GM19324 (cell line): ENCODE results near the gene MAGIX.
"Not testable (repeated sequence)": the region's sequence is repeated elsewhere in the genome, so short reads cannot be mapped to it uniquely, and the experiment has no call there.

ENCODE experiments used
- ATAC-seq: cut with Tn5 transposase; IDR thresholded peaks from one replicate; pipeline ENCODE4 v1.9.1; 2021; ENCODE audit warnings: mild to moderate bottlenecking, moderate library complexity; ENCODE audit not compliant: unreplicated experiment, low FRiP score

The MAGIX gene

GRCh38 chrX:49162620-49163019, at the start of gene MAGIX:
Gene MAGIX, plus strand, starts transcription at chrX:49162758. Its CDS starts 132 bp downstream, at chrX:49162890.
- no peak for ATAC-seq

- ATAC-seq, result no peak
These were observed 46.5 kb upstream of the MAGIX start for GRCh38 chrX:49116076-49116475.

DNA sequence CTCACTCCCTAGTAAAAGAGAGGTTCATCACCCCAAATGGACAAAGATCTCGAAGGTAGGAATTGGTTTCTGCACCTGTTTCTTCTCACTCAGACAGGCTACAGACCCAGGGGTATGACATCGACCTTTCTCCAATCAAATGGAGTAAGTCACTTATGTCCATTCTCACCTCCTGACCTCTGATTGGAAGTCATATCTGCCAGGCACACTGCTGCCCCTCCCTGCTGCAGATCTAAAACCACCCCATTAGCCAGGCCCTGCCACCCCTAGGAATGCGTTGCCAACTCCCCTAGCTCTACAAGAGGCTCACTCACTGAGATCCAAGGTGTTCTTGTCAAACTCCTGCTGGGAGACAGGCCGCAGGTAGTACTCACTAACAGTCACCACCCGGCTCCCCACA, 45.8 kb upstream of the MAGIX start:
- no peak for ATAC-seq

GRCh38 chrX:49117581-49117980, 45.0 kb upstream of the MAGIX start:
- no peak for ATAC-seq

DNA sequence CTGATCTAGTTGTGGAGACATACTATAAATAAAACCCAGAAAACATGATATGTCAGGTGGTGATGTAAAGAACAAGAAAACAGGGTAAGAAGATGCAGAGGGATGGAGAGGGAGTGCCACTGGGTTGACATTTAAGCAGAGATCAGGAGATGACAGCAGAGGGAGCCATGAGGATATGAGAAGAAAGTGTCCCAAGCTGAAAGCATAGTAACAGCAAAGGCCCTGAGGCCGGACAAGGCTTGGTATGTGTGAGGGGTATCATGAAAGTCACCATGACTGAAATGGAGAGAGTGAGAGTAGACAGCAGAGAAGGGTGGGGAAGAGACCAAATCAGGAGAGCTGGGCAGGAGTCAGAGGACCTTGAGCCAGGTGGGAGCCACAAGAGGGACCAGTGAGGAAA, 42.5 kb upstream of the MAGIX start:
- no peak for ATAC-seq

DNA sequence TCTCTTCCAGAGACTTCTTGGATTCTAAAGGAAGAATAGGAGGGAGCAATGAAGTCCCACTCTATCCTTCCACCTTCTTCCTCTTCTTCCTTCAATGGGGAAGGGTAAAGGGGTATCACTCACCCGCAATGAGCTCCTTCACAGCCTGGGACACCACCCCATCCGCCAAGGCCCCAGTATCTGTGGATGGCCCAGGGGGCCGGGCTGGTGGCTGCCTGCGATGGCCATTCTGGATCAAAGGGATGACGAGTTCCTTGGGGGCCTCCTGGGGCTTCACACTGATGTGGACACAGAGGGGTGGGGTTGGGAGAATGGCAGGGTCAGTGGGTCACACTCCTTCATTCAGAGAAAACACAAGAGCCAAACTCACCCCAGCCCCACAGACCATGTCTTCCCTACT, 40.1 kb upstream of the MAGIX start:
- no peak for ATAC-seq

DNA sequence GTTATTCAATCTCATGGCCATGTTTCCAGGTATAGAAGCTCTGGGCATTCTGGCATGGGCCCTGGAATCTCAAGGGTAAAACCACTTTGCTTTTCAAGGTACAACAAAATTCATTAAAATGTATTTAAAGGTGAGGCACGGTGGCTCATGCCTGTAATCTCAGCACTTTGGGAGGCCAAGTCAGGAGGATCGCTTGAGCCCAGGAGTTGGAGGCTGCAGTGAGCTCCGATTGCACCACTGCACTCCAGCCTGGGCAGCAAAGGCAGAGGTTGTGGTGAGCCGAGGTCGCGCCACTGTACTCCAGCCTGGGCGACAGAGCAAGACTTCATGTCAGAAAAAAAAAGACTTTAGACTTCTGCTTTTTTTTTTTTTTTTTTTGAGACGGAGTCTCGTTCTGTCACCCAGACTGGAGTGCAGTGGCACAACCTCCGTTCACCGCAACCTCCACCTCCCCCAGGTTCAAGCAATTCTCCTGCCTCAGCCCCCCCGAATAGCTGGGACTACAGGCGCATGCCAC, 34.8 kb upstream of the MAGIX start:
- not testable (repeated sequence) for ATAC-seq

- ATAC-seq, result no peak
These were observed 33.1 kb upstream of the MAGIX start for GRCh38 chrX:49129427-49129826.

DNA sequence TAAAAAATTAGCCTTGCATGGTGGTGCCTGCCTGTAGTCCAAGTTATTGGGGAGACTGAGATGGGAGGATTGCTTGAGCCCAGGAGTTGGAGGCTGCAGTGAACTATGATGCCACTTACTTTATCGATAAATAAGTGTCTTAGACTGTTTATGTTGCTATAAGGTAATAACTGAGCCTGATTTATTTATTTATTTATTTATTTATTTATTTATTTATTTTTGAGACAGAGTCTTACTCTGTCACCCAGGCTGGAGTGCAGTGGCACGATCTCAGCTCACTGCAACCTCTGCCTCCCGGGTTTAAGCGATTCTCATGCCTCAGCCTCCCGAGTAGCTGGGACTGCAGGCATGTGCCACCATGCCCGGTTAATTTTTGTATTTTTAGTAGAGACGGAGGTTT, 30.3 kb upstream of the MAGIX start:
- not testable (repeated sequence) for ATAC-seq

GRCh38 chrX:49133759-49134158, 28.8 kb upstream of the MAGIX start:
- no peak for ATAC-seq

DNA sequence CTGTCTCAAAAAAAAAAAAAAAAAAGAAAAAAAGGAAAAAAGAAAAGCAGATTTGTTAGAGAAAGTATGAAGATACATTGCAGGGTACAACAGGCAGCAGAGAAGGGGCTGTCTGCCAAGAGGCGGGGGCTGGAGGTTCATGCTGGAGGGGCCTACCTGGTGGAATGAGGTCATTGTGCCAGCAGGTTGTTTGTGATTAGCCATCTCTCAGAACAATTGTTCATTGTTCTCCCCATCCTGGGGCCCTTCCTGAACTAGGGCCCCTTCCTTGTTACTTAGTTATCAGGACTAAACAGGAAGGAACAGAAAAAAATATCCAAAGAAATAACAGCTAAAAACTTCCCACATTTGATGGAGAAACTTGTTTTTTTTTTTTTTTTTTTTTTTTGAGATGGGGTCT, 25.1 kb upstream of the MAGIX start:
- ATAC-seq, result no peak

- ATAC-seq, result no peak
These were observed 22.8 kb upstream of the MAGIX start for GRCh38 chrX:49139713-49140112.

DNA sequence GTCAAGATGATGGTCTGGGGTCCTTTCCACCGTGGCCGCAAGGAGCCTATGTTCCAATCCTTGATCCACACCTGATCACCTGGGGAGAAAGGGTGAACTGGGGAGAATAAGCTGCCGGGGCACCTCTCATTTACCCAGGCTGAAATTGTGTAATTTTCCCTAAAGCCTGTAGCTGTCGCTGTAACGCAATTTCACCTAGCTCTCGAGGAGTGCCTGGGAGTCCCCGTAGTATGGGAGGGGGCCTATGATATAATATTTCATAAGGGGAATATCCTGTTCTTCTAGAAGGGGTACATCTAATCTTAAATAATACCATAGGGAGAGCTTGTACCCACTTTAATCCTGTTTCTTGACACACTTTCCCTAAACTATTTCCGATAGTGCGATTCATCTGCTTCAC, 20.3 kb upstream of the MAGIX start:
- ATAC-seq, result not testable (repeated sequence)

- ATAC-seq, result not testable (repeated sequence)
These were observed 19.4 kb upstream of the MAGIX start for GRCh38 chrX:49143154-49143553.

DNA sequence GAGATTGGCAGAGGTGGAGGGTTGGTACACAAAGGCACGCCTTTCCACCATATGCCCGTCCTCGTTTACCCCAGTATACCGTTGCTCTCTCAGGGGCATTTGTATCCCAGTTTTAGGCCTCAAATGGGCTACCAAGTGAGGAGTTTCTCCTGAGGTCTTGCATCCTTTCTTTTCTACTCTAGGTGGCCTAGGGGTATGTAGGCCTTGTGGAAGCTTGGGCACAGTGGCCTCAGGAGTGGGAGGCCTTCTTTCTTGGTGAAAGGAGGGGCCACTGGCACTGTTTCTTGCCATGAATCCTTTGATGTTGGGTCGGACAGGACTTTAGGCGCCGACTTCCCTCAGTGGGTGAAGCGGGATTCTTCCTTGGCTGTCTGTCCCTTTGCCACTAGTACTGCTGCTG, 15.3 kb upstream of the MAGIX start:
- ATAC-seq, result no peak

- no peak for ATAC-seq
These were observed 14.6 kb upstream of the MAGIX start for GRCh38 chrX:49147936-49148335.

- ATAC-seq, result not testable (repeated sequence)
These were observed 14.0 kb upstream of the MAGIX start for GRCh38 chrX:49148390-49149100.

GRCh38 chrX:49149291-49149690, 13.3 kb upstream of the MAGIX start:
- ATAC-seq, result not testable (repeated sequence)

- no peak for ATAC-seq
These were observed 9.1 kb upstream of the MAGIX start for GRCh38 chrX:49153467-49153866.

DNA sequence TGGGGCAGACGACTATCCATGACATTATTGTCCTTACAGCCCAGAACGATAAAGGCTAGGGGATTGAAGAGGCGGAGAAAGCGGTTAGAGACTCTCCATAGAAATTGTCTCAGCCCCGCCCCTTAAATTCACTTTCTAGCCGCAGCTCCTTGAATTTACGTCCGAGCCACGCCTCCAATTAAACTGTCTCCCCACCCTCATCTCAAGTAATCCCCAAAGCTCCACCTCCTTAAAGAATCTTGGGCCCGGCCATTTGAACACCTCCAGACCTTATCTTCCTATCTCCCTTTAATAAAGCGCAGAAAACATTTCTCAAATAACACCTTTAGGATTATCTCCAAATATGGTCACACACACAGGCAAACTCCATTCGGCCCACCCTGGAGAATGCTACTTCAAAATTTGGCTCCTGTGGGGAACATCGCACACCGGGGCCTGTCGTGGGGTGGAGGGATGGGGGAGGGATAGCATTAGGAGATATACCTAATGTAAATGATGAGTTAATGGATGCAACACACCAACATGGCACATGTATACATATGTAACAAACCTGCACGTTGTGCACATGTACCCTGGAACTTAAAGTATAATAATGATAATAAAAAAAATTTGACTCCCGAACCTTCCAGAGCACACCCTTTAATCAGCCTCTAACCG, 7.2 kb upstream of the MAGIX start:
- no peak for ATAC-seq

GRCh38 chrX:49155900-49156837, 6.4 kb upstream of the MAGIX start:
- ATAC-seq, result peak; percentile 86
